ENCODE data around the gene WDR45.

GRCh38 chrX:49116716-49117115 lies 37.0 kb upstream of the WDR45 start:
- TF ChIP-seq CTCF (IDR thresholded peaks at IDR 0.05) (no peak), POLR2AphosphoS5 (IDR thresholded peaks at IDR 0.05) (no peak)
